GM12878 (cell line): Measurements from ENCODE around the gene TCTN1. TPM values are rescaled to one million over a fixed set of nuclear protein-coding genes. Genes with fewer than 3 reads are reported as not detected.
A peak's percentile ranks its signal among the peaks of the same experiment; 100 is the strongest.

Experiments
- ATAC-seq: fragments of 200-7000 bp; cut with Tn5 transposase; 3 replicates; pipeline ENCODE4 v1.9.1; 2020; ENCODE audit warnings: mild to moderate bottlenecking, moderate library complexity
- BruUV-seq: library from RNA; stranded (reverse); fragments of 400-500 nt; replicated peaks from 2 replicates; lab custom pipeline; 2021; lab: Mats Ljungman, UMichigan
- CTCF ChIA-PET: fragments of 300-600 bp; sonication (Branson Sonifier 250); formaldehyde crosslinking; extraction: SDS; loops from one replicate; lab custom pipeline; 2021; ENCODE audit warnings: inconsistent platforms; lab: Yijun Ruan, JAX
- POLR2A ChIA-PET: fragments of 350-600 bp; formaldehyde crosslinking; extraction: SDS; loops from one replicate; lab custom pipeline; 2021; ENCODE audit warnings: inconsistent platforms; lab: Charles Lee
- RAD21 ChIA-PET: fragments of 300-600 bp; sonication (Branson Sonifier 250); formaldehyde crosslinking; loops from one replicate; lab custom pipeline; 2023; ENCODE audit warnings: antibody characterized with exemption; ENCODE audit not compliant: unreplicated experiment; lab: Charles Lee
- SMC1A ChIA-PET: fragments of 300-600 bp; sonication (Branson Sonifier 250); formaldehyde crosslinking; loops from one replicate; lab custom pipeline; 2023; ENCODE audit not compliant: unreplicated experiment, uncharacterized antibody; lab: Charles Lee
- DNase-seq: peaks from one replicate; pipeline ENCODE4 v3.0.0-alpha.2; 2011; ENCODE audit warnings: low read depth, low spot score
- FAIRE-seq: peaks from 3 replicates; lab custom pipeline; 2011; peaks lifted over from hg19 to GRCh38; lab: Jason Lieb, UNC
- H2AFZ ChIP-seq: 2 replicates; pipeline ENCODE4 v1.6.0; 2011; ENCODE audit warnings: low read depth, low read length, control low read depth; ENCODE audit not compliant: control insufficient read depth
- H3K27ac ChIP-seq: 2 replicates; pipeline ENCODE4 v1.5.1; 2011; ENCODE audit warnings: control low read depth; ENCODE audit not compliant: control insufficient read depth, insufficient read depth
- H3K27me3 ChIP-seq, 2 experiments: replicated peaks in 1 of 2; 2 replicates each; pipeline versions ENCODE4 v1.6.0 to v1.6.1; 2011; ENCODE audit warnings: low read length in 1 of 2; ENCODE audit not compliant: control insufficient read depth in 2 of 2, insufficient read depth in 2 of 2
- H3K36me3 ChIP-seq, 2 experiments: 2 replicates each; pipeline ENCODE4 v1.5.1; 2011; ENCODE audit warnings: low read length in 1 of 2; ENCODE audit not compliant: control insufficient read depth in 2 of 2, insufficient read depth in 2 of 2
- H3K4me1 ChIP-seq: 2 replicates; pipeline ENCODE4 v1.6.1; 2011; ENCODE audit warnings: mild to moderate bottlenecking, low read length, moderate library complexity, mixed read lengths; ENCODE audit not compliant: control insufficient read depth, insufficient read depth
- H3K4me2 ChIP-seq: 2 replicates; pipeline ENCODE4 v1.6.0; 2011; ENCODE audit warnings: control low read depth; ENCODE audit not compliant: control insufficient read depth, insufficient read depth
- H3K4me3 ChIP-seq: fragments of 200-600 bp; sonication (generic); 2 replicates; pipeline ENCODE4 v1.5.1; 2016
- H3K79me2 ChIP-seq: 2 replicates; pipeline ENCODE4 v1.6.0; 2011; ENCODE audit warnings: low read length; ENCODE audit not compliant: control insufficient read depth, insufficient read depth
- H3K9ac ChIP-seq: 2 replicates; pipeline ENCODE4 v1.8.0; 2011; ENCODE audit warnings: low read length, control low read depth, mixed read lengths; ENCODE audit not compliant: control insufficient read depth, insufficient read depth
- H3K9me3 ChIP-seq: replicated peaks from 3 replicates; pipeline ENCODE4 v1.5.1; 2011; ENCODE audit warnings: mild to moderate bottlenecking, low read length; ENCODE audit not compliant: control insufficient read depth, insufficient read depth
- H4K20me1 ChIP-seq: 2 replicates; pipeline ENCODE4 v1.6.0; 2011; ENCODE audit not compliant: control insufficient read depth, insufficient read depth
- BHLHE40 ChIP-seq, 2 experiments: fragments of 450-650 bp in 1 of 2; IDR thresholded peaks; 2 replicates each; pipeline ENCODE4 v1.6.1; 2011 to 2017; ENCODE audit warnings: low read depth in 2 of 2, borderline replicate concordance in 1 of 2, improper control_type of control experiment in 1 of 2, low read length in 1 of 2, mild to moderate bottlenecking in 1 of 2
- CREM ChIP-seq: IDR thresholded peaks from 2 replicates; pipeline ENCODE4 v1.6.1; 2014; ENCODE audit warnings: antibody characterized with exemption, low read depth
- EGR1 ChIP-seq, 2 experiments: IDR thresholded peaks; 1 replicate in 1 of 2; 2 replicates in 1 of 2; pipeline ENCODE4 v1.6.1; 2011 to 2012; ENCODE audit warnings: low read depth in 2 of 2, low read length in 2 of 2, borderline replicate concordance in 1 of 2, mild to moderate bottlenecking in 1 of 2, moderate library complexity in 1 of 2
- EZH2 ChIP-seq: IDR thresholded peaks from 2 replicates; pipeline ENCODE4 v1.6.1; 2012; ENCODE audit warnings: low read depth, mild to moderate bottlenecking, control low read depth, inconsistent platforms, low read length, borderline replicate concordance; ENCODE audit not compliant: control insufficient read depth
- GATAD2B ChIP-seq: fragments of 450-650 bp; conservative IDR thresholded peaks from 2 replicates; pipeline ENCODE4 v1.6.1; 2017; ENCODE audit warnings: low read depth, mild to moderate bottlenecking, moderate library complexity
- IKZF1 ChIP-seq: fragments of 450-650 bp; conservative IDR thresholded peaks from 2 replicates; pipeline ENCODE4 v1.6.1; 2017; ENCODE audit warnings: antibody characterized with exemption, mild to moderate bottlenecking
- KLF5 ChIP-seq: fragments of 450-650 bp; IDR thresholded peaks from 2 replicates; pipeline ENCODE4 v1.6.1; 2014; ENCODE audit warnings: mild to moderate bottlenecking; ENCODE audit not compliant: partially characterized antibody
- MEF2A ChIP-seq: IDR thresholded peaks from 2 replicates; pipeline ENCODE4 v1.6.1; 2011; ENCODE audit warnings: low read depth, mild to moderate bottlenecking, low read length, moderate library complexity; ENCODE audit not compliant: insufficient read depth
- NBN ChIP-seq: fragments of 450-650 bp; IDR thresholded peaks from 2 replicates; pipeline ENCODE4 v1.6.1; 2016
- NFIC ChIP-seq: IDR thresholded peaks from 2 replicates; pipeline ENCODE4 v1.6.1; 2012; ENCODE audit warnings: low read depth, mild to moderate bottlenecking, inconsistent platforms, low read length, moderate library complexity
- NFYA ChIP-seq: IDR thresholded peaks from 2 replicates; pipeline ENCODE4 v1.6.1; 2011; ENCODE audit warnings: low read depth, mild to moderate bottlenecking, low read length, improper control_type of control experiment, borderline replicate concordance
- RB1 ChIP-seq: fragments of 450-650 bp; formaldehyde crosslinking; IDR thresholded peaks from 2 replicates; pipeline ENCODE4 v1.6.1; 2017; ENCODE audit warnings: mild to moderate bottlenecking, borderline replicate concordance
- SREBF1 ChIP-seq: IDR thresholded peaks from 2 replicates; pipeline ENCODE4 v1.6.1; 2012; ENCODE audit warnings: mild to moderate bottlenecking, low read length
- TBL1XR1 ChIP-seq: IDR thresholded peaks from 2 replicates; pipeline ENCODE4 v1.6.1; 2012; ENCODE audit warnings: low read depth, low read length, improper control_type of control experiment
- TCF7 ChIP-seq: IDR thresholded peaks from 2 replicates; pipeline ENCODE4 v1.6.1; 2014; ENCODE audit warnings: antibody characterized with exemption, borderline replicate concordance
- ZBED1 ChIP-seq: IDR thresholded peaks from 2 replicates; pipeline ENCODE4 v1.6.1; 2016; ENCODE audit warnings: borderline replicate concordance
- ZSCAN29 ChIP-seq: fragments of 450-650 bp; IDR thresholded peaks from 2 replicates; pipeline ENCODE4 v1.6.1; 2017; ENCODE audit warnings: mild to moderate bottlenecking, moderate library complexity
- ZZZ3 ChIP-seq: IDR thresholded peaks from 2 replicates; pipeline ENCODE4 v1.6.1; 2011; ENCODE audit warnings: low read depth; ENCODE audit not compliant: control insufficient read depth, insufficient read length
- WGBS: methylation state at CpG from one replicate; pipeline ENCODE4 v1.1.6; 2016; ENCODE audit warnings: low lambda C conversion rate; ENCODE audit not compliant: insufficient replicate concordance, insufficient coverage; ENCODE audit errors: missing lambda C conversion rate; 5-methylcytosine and 5-hydroxymethylcytosine counted together
- in situ Hi-C: fragments of 300-500 bp; cut with MboI; formaldehyde crosslinking; loops from 9 replicates; pipeline ENCODE4 v1.14.3; 2018; ENCODE audit warnings: mixed read lengths
- intact Hi-C: fragments of 100-400 bp; cut with micrococcal nuclease; formaldehyde crosslinking; loops from one replicate; pipeline ENCODE4 v1.14.2; 2022; ENCODE audit not compliant: unreplicated experiment
- polyA plus RNA-seq, 11 experiments: library from polyadenylated mRNA; depleted of rRNA in 4 of 11; unstranded in 6 of 11; stranded (reverse) in 5 of 11; fragments of >200 nt; fragmentation: Nextera tagmentation in 4 of 11; fragmentation: Illumina TruSeq in 1 of 11; extraction: Ambion mirVana in 4 of 11; extraction: Trizol in 1 of 11; gene quantifications; 1 replicate in 1 of 11; 2 replicates in 10 of 11; pipeline versions ENCODE4 v1.2.1 to v1.2.3, GENCODE V29; 2011 to 2016; ENCODE audit warnings: inconsistent platforms in 2 of 11, missing spikeins in 2 of 11, low read depth in 1 of 11
- total RNA-seq, 4 experiments: library from RNA; depleted of rRNA in 3 of 4; stranded (reverse); fragments of >200 nt in 3 of 4; fragmentation: Illumina TruSeq in 1 of 4; extraction: Trizol in 1 of 4; gene quantifications; 2 replicates each; pipeline versions ENCODE4 v1.2.1 to v1.2.3, GENCODE V29; 2013 to 2021
- TF ChIP-seq, protein P1 (sequence below): fragments of 450-650 bp; IDR thresholded peaks from 2 replicates; pipeline ENCODE4 v1.6.1; 2014; ENCODE audit warnings: mild to moderate bottlenecking
- TF ChIP-seq, protein P2 (sequence below): fragments of 450-650 bp; formaldehyde crosslinking; IDR thresholded peaks from 2 replicates; pipeline ENCODE4 v1.5.0; 2022; ENCODE audit warnings: mild to moderate bottlenecking, missing genetic modification characterization

Gene TCTN1
- total and polyA plus RNA-seq, 10 of the 15 experiments (the other 5 are each of a cell fraction or from before 2014, with no cell fraction given), result 8.8 to 23.5 (median 15.3) TPM

DNA sequence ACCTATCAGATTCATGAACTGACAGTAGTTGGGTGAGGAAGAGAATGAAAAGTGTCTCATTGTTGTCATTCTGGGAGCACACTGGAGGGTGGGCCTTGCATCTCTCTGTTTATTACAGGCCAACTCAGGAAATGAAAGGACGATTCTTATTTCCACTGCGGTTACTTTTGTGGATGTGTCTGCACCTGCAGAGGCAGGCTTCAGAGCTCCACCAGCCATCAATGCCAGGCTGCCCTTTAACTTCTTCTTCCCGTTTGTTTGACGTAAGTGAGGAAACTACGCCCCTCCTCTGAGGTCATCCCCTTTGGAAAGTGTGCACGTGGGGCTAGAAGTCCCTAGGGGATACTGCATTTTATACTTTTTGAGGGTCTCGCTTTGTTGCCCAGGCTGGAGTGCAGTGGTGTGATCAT is 33.7 kb downstream of the TCTN1 start (continued):
- TF ChIP-seq CREM, result peak; percentile 42; the same call in 1 of the 2 replicates
- peak; percentile 52 to 72; a peak in 3 of 4 replicates for TF ChIP-seq BHLHE40 (IDR thresholded peaks at IDR 0.05; ENCODE audit: borderline replicate concordance in 1 of 2, low read depth in 2 of 2, low read length in 1 of 2)
- TF ChIP-seq, protein P1, sequence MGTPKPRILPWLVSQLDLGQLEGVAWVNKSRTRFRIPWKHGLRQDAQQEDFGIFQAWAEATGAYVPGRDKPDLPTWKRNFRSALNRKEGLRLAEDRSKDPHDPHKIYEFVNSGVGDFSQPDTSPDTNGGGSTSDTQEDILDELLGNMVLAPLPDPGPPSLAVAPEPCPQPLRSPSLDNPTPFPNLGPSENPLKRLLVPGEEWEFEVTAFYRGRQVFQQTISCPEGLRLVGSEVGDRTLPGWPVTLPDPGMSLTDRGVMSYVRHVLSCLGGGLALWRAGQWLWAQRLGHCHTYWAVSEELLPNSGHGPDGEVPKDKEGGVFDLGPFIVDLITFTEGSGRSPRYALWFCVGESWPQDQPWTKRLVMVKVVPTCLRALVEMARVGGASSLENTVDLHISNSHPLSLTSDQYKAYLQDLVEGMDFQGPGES, result no peak
- peak; percentile 67 for TF ChIP-seq IKZF1
- 0 out of 2 replicates have a peak, but pooled peaks have one; percentile 18 for TF ChIP-seq NBN
- 0 out of 2 replicates have a peak, but pooled peaks have one; percentile 32 for TF ChIP-seq NFIC
- TF ChIP-seq ZBED1, result peak; percentile 26; the same call in 1 of the 2 replicates
- 0 out of 2 replicates have a peak, but pooled peaks have one; percentile 27 for TF ChIP-seq GATAD2B

DNA sequence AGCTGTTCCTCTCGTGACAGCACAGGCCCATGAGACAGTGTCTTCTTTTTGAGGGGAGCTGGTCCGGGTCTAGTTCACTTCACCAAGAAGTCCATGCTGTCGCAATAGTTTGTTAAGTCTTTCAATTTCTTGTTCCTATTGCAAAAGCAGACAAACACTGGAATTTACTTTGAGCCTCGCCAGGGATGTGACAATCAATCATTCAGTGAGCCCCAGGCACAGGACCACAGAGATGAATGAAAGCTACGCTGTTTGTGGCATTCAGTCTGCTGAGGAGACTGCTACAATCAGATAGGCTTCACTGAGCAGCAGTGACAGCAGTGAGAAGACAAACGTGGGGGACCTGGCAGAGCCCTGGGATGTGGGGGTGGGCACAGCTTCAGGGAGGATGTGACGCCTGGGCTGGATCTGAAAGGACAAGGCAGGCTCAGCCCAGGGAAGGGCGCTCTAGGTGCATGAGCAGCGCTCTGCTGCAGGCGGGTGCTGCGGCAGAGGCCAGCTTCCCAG is 35.5 kb downstream of the TCTN1 start:
- H3K27me3 ChIP-seq, result no peaks in the 10 kb centered on the region
- no peak for ATAC-seq
- H3K27ac ChIP-seq, result no peak overlapping the region
- peaks cover 17% of the 10 kb centered on the region for H3K4me1 ChIP-seq
- no peak for FAIRE-seq
- no peak overlapping the region for H3K9ac ChIP-seq
- WGBS, result 81% methylated on average over 11 of the region's 11 CpGs
- intact Hi-C loops (no loop called here), in situ Hi-C loops (no loop called here)
- no peak overlapping the region for H3K4me3 ChIP-seq
- BruUV-seq, result no TSS peak
- POLR2A ChIA-PET, result interaction anchor here (0.9 to 2.1 kb wide), 6 partner anchors 9 to 30 kb away, joined by 3 to 6 read pairs (median 4); no protein-coding TSS in a partner anchor
- CTCF ChIA-PET, result interaction anchor here (0.6 to 3.0 kb wide), 6 partner anchors 9 to 199 kb away, joined by 3 to 12 read pairs (median 4); partner anchors contain the start of gene ARPC3
- no peaks in the 10 kb centered on the region for H3K79me2 ChIP-seq
- DNase-seq, result no peak
- H2AFZ ChIP-seq, result no peak overlapping the region
- H3K9me3 ChIP-seq, result no peaks in the 10 kb centered on the region
- H4K20me1 ChIP-seq, result no peaks in the 10 kb centered on the region
- no peak overlapping the region for H3K4me2 ChIP-seq
- peaks cover 22 to 25% of the 10 kb centered on the region in 2 experiments for H3K36me3 ChIP-seq
- SMC1A ChIA-PET, result interaction anchor here (0.7 to 4.5 kb wide), 12 partner anchors 9 to 46 kb away, joined by 3 to 24 read pairs (median 5); partner anchors contain the start of gene TCTN1
- RAD21 ChIA-PET, result interaction anchor here (1.1 to 1.8 kb wide), 2 partner anchors 29 to 47 kb away, joined by 4 to 5 read pairs; no protein-coding TSS in a partner anchor
- TF ChIP-seq KLF5 (no peak), ZSCAN29 (no peak), EGR1 (IDR thresholded peaks at IDR 0.05; ENCODE audit: borderline replicate concordance in 1 of 2, low read depth in 2 of 2, low read length in 2 of 2) (no peak), EZH2 (no peak), TBL1XR1 (no peak), SREBF1 (no peak), RB1 (no peak), TCF7 (no peak), MEF2A (no peak), ZZZ3 (no peak), NFYA (no peak)
- TF ChIP-seq, protein P2, sequence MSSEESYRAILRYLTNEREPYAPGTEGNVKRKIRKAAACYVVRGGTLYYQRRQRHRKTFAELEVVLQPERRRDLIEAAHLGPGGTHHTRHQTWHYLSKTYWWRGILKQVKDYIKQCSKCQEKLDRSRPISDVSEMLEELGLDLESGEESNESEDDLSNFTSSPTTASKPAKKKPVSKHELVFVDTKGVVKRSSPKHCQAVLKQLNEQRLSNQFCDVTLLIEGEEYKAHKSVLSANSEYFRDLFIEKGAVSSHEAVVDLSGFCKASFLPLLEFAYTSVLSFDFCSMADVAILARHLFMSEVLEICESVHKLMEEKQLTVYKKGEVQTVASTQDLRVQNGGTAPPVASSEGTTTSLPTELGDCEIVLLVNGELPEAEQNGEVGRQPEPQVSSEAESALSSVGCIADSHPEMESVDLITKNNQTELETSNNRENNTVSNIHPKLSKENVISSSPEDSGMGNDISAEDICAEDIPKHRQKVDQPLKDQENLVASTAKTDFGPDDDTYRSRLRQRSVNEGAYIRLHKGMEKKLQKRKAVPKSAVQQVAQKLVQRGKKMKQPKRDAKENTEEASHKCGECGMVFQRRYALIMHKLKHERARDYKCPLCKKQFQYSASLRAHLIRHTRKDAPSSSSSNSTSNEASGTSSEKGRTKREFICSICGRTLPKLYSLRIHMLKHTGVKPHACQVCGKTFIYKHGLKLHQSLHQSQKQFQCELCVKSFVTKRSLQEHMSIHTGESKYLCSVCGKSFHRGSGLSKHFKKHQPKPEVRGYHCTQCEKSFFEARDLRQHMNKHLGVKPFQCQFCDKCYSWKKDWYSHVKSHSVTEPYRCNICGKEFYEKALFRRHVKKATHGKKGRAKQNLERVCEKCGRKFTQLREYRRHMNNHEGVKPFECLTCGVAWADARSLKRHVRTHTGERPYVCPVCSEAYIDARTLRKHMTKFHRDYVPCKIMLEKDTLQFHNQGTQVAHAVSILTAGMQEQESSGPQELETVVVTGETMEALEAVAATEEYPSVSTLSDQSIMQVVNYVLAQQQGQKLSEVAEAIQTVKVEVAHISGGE (CRISPR knock-in tag), result no peak
